T-helper 22 cell (primary cell): ENCODE results near the gene EIF2S3.
"Not testable (repeated sequence)": the region's sequence is repeated elsewhere in the genome, so short reads cannot be mapped to it uniquely, and the experiment has no call there.

Experiments
- DNase-seq: peaks from one replicate; pipeline ENCODE4 v3.0.0-alpha.2; 2020; ENCODE audit warnings: low read depth

EIF2S3 gene

DNA sequence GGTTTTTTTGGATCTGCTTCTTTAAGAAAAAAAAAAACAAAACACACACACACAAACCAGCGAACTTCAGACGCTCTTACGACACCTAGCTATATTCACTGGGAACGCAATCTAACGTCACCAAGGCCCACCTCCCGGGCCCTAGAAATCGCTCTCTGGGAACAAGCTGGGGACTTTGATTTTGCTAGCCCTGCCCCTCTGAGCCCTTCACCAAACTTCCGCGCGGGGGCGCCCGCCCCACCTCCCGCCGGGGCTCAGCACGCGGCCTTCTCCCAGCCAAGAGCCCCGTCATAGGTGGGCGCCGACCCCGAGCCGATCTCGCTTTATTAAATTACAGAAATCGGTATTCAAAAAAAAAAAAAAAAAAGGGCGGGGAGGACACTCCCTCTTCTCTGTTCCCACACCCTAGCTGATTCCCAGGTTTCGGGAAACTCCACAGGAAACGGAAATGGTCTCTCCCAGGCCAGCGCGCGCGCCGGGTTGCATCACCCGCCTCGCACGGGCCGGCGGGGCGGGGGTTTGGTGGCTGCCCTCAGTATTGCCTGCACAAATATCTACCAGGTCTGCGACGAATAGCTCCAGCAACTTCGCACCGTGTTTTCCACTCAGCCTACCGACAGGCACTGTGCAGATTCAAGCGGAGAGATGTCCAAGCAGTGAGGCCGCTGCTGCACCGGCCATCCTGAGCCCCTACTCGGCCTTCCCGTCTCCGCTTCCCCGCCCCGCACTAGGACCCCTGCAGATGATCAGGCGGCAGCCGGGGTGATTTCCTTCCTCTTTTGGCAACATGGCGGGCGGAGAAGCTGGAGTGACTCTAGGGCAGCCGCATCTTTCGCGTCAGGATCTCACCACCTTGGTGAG, at the start of gene EIF2S3:
Gene EIF2S3, plus strand, starts transcription at position 775 of the 861 bp plus-strand sequence. Its CDS starts 13 bp downstream, at position 788.
- peak; percentile 86 for DNase-seq

GRCh38 chrX:24005028-24005427, 49.7 kb upstream of the EIF2S3 start:
- DNase-seq = no peak

DNA sequence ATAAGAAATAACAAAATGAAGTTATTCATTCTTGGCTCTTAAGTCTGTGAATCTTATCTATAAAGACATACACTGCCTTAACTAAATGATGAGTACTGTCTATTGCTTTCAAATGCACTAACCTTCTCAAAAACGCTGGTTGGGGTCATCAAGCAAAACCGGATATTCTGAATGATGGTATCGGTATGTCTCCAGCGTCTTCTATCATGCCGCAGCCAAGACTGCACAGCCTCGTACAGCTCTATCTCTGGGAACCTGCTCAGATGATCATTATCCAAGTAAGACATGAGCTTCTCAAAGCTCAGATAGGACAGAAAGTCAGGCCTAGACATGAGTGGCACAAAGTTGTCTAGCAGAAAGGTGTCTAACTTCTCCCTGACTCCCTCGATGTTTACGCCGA, 48.9 kb upstream of the EIF2S3 start:
- no peak for DNase-seq

- no peak for DNase-seq
These were observed 42.5 kb upstream of the EIF2S3 start for GRCh38 chrX:24012266-24012665.

- no peak for DNase-seq
These were observed 40.3 kb upstream of the EIF2S3 start for GRCh38 chrX:24014388-24015018.

- DNase-seq = no peak
These were observed 37.1 kb upstream of the EIF2S3 start for GRCh38 chrX:24017674-24018073.

- DNase-seq = no peak
These were observed 35.9 kb upstream of the EIF2S3 start for GRCh38 chrX:24018809-24019208.

DNA sequence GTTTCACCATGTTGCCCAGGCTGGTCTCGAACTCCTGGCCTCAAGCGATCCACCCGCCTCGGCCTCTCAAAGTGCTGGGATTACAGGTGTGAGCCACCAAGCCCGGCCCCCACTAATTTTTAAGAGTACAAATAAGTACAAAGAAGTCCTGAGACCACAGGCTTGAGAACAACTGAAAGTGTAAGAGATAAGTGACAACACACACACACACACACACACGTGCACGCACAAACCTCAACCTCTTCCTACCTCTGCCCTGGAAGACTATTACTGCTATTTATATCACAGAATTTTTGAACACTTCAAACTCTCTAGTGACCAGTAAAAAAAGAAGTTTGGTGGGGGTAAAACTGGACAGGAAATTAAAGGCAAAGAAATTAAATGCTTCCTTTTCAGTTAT, 35.3 kb upstream of the EIF2S3 start:
- no peak for DNase-seq

DNA sequence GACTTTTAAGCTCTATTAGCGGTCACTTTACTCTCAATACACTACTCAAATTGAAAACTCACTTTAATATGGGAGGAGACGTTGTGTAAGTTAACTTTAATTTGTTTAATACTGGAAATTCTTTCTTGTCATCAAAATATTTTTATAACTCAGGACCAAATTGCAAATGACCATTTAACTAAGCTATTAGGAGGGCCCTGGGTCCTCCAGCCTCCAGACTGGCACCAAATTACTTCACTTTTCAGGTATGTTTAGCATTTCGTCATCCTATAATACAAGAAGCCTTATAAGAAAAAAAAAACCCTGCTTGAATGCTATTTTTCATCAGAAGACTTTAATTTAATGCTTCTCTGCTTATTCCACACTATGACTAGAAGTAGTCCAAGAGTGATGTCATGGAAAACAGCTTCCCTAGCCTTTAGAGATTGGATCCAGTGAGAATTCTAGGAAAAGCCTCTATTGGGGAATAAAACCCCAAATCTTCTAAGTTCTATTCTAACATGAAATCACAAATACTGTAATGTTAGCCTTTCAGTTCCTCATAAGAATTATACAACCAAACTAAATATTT, 34.4 kb upstream of the EIF2S3 start:
- no peak for DNase-seq

- DNase-seq = no peak
These were observed 31.2 kb upstream of the EIF2S3 start for GRCh38 chrX:24023544-24023943.

DNA sequence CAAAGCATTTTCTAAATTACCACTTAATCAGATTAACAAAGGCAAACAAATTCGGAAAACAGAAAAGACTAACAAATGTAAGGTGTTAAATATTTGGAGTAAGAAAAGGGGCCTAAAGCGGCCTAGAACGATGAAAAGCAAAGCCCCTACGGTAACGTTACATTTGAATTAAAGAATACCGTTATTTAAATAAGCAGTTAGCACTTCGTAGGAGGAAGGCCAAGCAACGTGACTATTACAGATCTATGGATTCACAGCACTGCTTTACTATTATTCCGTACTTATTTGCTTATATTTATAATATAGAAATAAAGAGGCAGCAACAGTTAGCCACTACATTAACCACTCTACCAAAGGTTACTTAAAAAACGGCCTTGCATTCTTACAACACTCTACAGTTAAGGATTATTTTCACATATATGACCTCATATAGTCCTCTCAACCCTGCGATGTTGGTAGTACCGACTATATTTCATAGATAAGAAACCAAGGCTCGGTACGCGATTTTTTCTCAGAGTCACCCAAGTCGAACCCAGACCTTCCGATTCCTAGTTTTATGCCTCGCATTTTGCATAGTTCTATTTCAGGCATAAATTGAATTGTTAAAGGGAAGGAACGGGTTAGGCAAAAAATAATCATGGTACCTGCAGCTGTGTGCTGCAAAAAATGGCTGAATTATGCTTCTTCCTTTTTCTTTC, 30.6 kb upstream of the EIF2S3 start:
- DNase-seq = no peak

DNA sequence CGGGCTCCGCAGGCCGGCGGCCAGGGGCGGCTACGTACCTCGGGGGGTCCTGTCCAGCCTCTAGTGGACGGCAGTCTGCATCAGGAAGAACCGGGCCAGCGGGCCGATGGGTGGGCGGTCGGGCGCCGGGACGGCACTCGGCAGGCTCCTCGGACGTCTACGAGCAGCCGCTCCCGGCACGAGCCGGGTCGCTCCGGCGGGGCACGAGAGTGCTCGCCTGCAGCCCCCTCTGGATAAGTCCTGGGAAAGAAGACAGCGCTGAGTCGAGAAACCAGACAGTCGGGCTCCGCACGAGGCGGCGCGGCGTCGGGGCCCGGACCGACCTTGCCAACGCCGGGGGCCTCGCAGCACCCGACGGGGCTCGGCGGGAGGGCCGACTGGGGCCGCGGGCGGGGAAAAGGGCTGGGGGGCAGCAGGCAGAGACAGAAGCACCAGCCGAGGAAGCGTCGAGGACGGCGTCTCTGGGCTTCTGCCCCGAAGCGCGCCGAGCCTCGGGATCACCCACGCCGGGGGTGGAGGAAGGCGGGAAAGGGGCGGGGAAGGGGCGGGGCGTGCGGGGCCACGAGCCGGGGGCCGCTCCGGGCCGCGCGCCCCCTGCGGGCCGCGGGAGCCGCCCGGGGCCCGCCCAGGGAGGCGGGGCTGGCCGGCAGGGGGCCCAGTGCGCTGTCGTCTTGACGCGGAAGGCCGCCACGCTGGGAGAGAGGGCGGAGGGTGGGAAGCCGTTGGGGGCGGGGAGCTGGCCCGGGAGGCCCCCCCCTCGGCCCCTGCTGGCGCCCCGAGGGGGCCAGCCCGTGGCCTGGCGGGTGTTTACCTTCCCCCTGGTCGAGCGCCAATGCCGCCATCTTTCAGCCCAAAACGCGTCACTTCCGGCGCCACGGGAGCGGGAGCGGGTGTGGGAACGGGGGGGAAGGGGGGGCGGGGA, 29.7 kb upstream of the EIF2S3 start:
- DNase-seq = peak; percentile 66

DNA sequence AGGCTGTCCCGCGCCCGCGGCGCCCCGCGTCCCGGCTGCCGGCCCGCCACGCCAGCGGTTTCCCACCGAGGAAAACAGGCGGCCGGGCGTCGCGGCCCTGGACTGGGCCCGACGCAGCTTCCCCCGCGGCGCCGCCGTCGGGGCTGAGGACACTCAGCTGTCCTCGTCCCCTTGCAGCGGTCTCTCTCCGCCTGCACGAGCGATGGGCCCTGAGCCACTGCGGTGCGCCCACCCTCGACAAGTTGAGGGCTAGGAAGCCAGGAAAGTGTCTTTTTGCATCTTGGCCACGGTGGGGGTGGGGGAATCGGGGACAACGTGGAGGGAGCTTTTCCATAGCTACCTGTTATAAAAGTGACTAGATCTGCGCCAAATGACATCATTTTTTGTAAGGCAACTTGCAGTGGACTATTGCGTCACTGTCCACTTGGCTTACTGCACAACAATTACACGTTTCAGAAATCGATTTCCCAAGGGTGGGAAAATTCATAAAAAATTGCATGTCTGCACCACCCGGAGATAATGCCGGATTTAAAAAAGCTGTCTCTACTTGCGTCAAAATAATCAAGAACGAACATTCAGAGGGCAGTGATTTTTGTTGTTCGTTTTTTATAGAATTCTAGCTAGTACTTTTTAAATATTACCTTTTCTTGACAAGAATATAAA, 28.9 kb upstream of the EIF2S3 start:
- no peak for DNase-seq

GRCh38 chrX:24026432-24026831, 28.3 kb upstream of the EIF2S3 start:
- DNase-seq = no peak

DNA sequence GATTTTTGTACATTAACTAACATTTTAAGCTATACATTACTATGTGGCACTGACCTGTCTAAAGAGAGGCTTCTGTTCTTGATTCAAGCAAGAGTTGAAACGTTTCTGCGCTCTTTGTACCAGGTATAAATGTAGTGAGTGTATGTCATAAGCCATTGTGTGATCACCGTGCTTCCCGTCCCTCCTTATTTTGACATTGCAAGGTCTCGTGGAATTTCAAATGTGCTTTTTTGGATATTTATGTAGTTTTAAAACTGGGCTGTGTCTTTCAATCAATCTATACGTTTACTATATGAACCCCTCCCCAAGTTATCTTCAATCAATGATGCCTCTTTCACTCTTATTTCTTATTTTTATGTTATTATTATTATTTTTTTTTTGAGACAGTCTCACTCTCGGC, 27.7 kb upstream of the EIF2S3 start, which contains the start of gene KLHL15:
Gene KLHL15, minus strand, starts transcription at position 101 of the 400 bp plus-strand sequence. CDS start 20,493 bp downstream, outside the sequence.
- DNase-seq = no peak

GRCh38 chrX:24027985-24028384, 26.8 kb upstream of the EIF2S3 start:
- DNase-seq = no peak

DNA sequence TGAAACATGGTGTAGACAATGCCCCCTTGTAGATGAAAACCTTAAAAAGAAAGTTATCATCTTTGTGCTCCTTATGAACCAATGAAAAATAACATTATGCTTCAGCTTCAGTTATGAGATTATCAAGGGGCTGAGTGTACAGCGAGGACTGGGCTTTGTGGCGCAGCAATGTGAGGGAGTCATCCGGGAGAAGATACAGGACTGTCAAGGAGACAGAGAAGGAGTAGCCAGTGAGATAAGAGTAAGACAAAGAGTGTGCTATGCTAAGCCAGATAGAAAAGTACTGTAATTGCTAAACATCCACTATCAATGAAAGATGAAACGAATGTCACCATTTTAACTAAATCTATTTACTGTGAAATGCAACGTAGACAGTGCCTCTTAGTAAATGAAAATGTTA, 24.2 kb upstream of the EIF2S3 start:
- no peak for DNase-seq

- no peak for DNase-seq
These were observed 20.3 kb upstream of the EIF2S3 start for GRCh38 chrX:24034485-24034884.

GRCh38 chrX:24037729-24038128, 17.0 kb upstream of the EIF2S3 start:
- no peak for DNase-seq

DNA sequence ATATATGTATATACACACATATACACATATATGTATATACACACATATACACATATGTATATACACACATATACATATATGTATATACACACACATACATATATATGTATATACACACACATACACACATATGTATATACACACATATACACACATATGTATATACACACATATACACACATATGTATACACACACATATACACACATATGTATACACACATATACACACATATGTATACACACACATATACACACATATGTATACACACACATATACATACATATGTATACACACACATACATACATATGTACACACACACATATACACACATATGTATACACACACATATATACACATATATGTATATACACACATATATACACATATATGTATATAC, 8.7 kb upstream of the EIF2S3 start:
- DNase-seq = not testable (repeated sequence)

- not testable (repeated sequence) for DNase-seq
These were observed 5.1 kb upstream of the EIF2S3 start for GRCh38 chrX:24049643-24050042.
